SK-N-MC (cell line): Measurements from ENCODE around the gene UBXN6.

Experiments used
- EZH2 ChIP-seq: fragments of 200-600 bp; sonication (generic); IDR thresholded peaks from one replicate; pipeline ENCODE4 v1.6.1; 2017; ENCODE audit warnings: antibody characterized with exemption
- FOXP2 ChIP-seq: optimal IDR thresholded peaks from 2 replicates; pipeline ENCODE3; 2011; ENCODE audit warnings: mild to moderate bottlenecking, moderate library complexity; ENCODE audit not compliant: insufficient read depth; ENCODE audit errors: extremely low read length, control extremely low read depth
- POLR2AphosphoS5 ChIP-seq: IDR thresholded peaks from 2 replicates; pipeline ENCODE4 v1.6.1; 2012; ENCODE audit warnings: mild to moderate bottlenecking, low read depth, low read length, borderline replicate concordance

DNA sequence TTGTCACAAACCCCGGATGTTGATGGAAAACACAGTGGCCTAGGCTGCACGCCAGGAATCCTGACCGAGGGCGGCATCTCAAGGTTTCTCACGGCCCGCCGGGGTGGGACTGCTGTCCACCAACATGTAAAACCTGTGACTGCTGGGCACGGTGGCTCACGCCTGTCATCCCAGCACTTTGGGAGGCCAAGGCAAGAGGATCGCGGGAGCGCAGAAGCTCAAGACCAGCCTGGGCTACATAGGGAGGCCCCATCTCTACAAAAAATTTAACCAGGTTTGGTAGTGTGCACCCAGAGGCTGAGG lies 49.5 kb upstream of the UBXN6 start:
- TF ChIP-seq EZH2, result no peak
- no peak for TF ChIP-seq POLR2AphosphoS5
- no peak for TF ChIP-seq FOXP2
